Coronary artery (tissue), 2 donors: ENCODE data around the gene CAPN7.

Experiments
- DNase-seq: peaks from one replicate; pipeline ENCODE4 v3.0.0-alpha.2; 2017; ENCODE audit warnings: low spot score
- H3K27ac ChIP-seq, 2 donors: fragments of 200-600 bp; sonication (generic); one replicate each; pipeline ENCODE4 v1.5.1; 2016 to 2019
- H3K4me3 ChIP-seq: fragments of 200-600 bp; sonication (generic); 2 replicates; pipeline ENCODE4 v1.5.1; 2016; ENCODE audit warnings: mild to moderate bottlenecking, moderate library complexity
- CTCF ChIP-seq: fragments of 200-600 bp; sonication (generic); IDR thresholded peaks from one replicate; pipeline ENCODE4 v1.5.1; 2019; ENCODE audit warnings: antibody characterized with exemption

The CAPN7 gene

GRCh38 chr3:15280853-15281532, 74.9 kb downstream of the CAPN7 start:
- DNase-seq, result no peak
- H3K4me3 ChIP-seq, result no peak overlapping the region
- H3K27ac ChIP-seq, result no peak overlapping the region
- no peak for TF ChIP-seq CTCF

- no peak for TF ChIP-seq CTCF
- H3K27ac ChIP-seq, result no peak overlapping the region
- no peak overlapping the region for H3K4me3 ChIP-seq
- no peak for DNase-seq
These were observed 75.8 kb downstream of the CAPN7 start for GRCh38 chr3:15281817-15282216.

GRCh38 chr3:15283702-15284101, 77.7 kb downstream of the CAPN7 start:
- TF ChIP-seq CTCF, result no peak
- no peak overlapping the region for H3K27ac ChIP-seq
- DNase-seq, result no peak

GRCh38 chr3:15284121-15284889, 78.3 kb downstream of the CAPN7 start:
- no peak for DNase-seq
- no peak for TF ChIP-seq CTCF
- H3K4me3 ChIP-seq, result no peak overlapping the region
- H3K27ac ChIP-seq, result no peak overlapping the region

More at GRCh38 chr3:15283702-15284101, 77.7 kb downstream of the CAPN7 start:
- H3K4me3 ChIP-seq, result no peak overlapping the region

GRCh38 chr3:15286022-15286421, 80.0 kb downstream of the CAPN7 start:
- H3K27ac ChIP-seq, result no peak overlapping the region
- TF ChIP-seq CTCF, result no peak
- DNase-seq, result no peak
- no peak overlapping the region for H3K4me3 ChIP-seq

- no peak for TF ChIP-seq CTCF
- peak; percentile 88 for DNase-seq
- H3K27ac ChIP-seq, result peak overlapping the region; percentile 45 to 85
- no peak overlapping the region for H3K4me3 ChIP-seq
These were observed 81.7 kb downstream of the CAPN7 start for GRCh38 chr3:15287565-15288330.
